Gastroesophageal sphincter (tissue), 4 donors: ENCODE data around the gene ETFA. TPM values are rescaled to one million over a fixed set of nuclear protein-coding genes. Genes with fewer than 3 reads are reported as not detected.

Experiments used
- ATAC-seq: fragments of 150-250 bp; one replicate; pipeline ENCODE4 v1.9.1; 2016; ENCODE audit warnings: mild to moderate bottlenecking, moderate library complexity
- H3K27ac ChIP-seq, 4 donors: fragments of 200-600 bp; sonication (generic) in 3 of 4; 1 replicate in 3 of 4; 2 replicates in 1 of 4; pipeline ENCODE4 v1.5.1; 2016 to 2019
- H3K27me3 ChIP-seq: fragments of 200-600 bp; sonication (generic); one replicate; pipeline ENCODE4 v1.5.1; 2019
- H3K36me3 ChIP-seq, 2 donors: fragments of 200-600 bp; sonication (generic); one replicate each; pipeline ENCODE4 v1.5.1; 2019; ENCODE audit warnings: control low read depth in 1 of 2
- H3K4me1 ChIP-seq, 3 donors: fragments of 200-600 bp; sonication (generic); 1 replicate in 2 of 3; 2 replicates in 1 of 3; pipeline ENCODE4 v1.5.1; 2016 to 2019; ENCODE audit warnings: control low read depth in 2 of 3
- H3K4me3 ChIP-seq, 2 donors: fragments of 200-600 bp; sonication (generic); one replicate each; pipeline ENCODE4 v1.5.1; 2019; ENCODE audit warnings: mild to moderate bottlenecking in 1 of 2, moderate library complexity in 1 of 2
- H3K9me3 ChIP-seq, 3 donors: fragments of 200-600 bp; sonication (generic); one replicate each; pipeline ENCODE4 v1.5.1; 2017 to 2019; ENCODE audit warnings: control low read depth in 2 of 3
- CTCF ChIP-seq, 4 experiments: fragments of 200-600 bp in 2 of 4; fragments of 450-650 bp in 2 of 4; sonication (generic) in 1 of 4; IDR thresholded peaks; one replicate each; pipeline ENCODE4 v1.5.1; 2017 to 2019; ENCODE audit warnings: antibody characterized with exemption in 4 of 4, mild to moderate bottlenecking in 2 of 4, moderate library complexity in 2 of 4
- EP300 ChIP-seq: sonication (generic); formaldehyde crosslinking; IDR thresholded peaks from one replicate; pipeline ENCODE4 v1.6.1; 2017; ENCODE audit warnings: antibody characterized with exemption, mild to moderate bottlenecking
- POLR2A ChIP-seq, 2 donors: fragments of 450-650 bp; IDR thresholded peaks; one replicate each; pipeline ENCODE4 v1.6.1; 2017; ENCODE audit warnings: antibody characterized with exemption in 2 of 2, mild to moderate bottlenecking in 2 of 2, moderate library complexity in 1 of 2
- POLR2AphosphoS5 ChIP-seq: sonication (generic); formaldehyde crosslinking; IDR thresholded peaks from one replicate; pipeline ENCODE4 v1.6.1; 2017; ENCODE audit warnings: antibody characterized with exemption
- WGBS, 2 donors: methylation state at CpG; one replicate each; pipeline ENCODE4 v1.1.5; 2018; ENCODE audit warnings: low coverage in 1 of 2; 5-methylcytosine and 5-hydroxymethylcytosine counted together
- total RNA-seq, 4 donors: library from RNA; depleted of rRNA; stranded (reverse); fragments of >200 nt; gene quantifications; one replicate each; pipeline ENCODE4 v1.1.0, GENCODE V29; 2016

ETFA gene
- total RNA-seq, 4 donors from 2014 or later: 113 to 168 (median 137) TPM

- TF ChIP-seq POLR2A (IDR thresholded peaks at IDR 0.05) (no peak), POLR2AphosphoS5 (no peak), CTCF (IDR thresholded peaks at IDR 0.05) (no peak), EP300 (no peak)
- no peak overlapping the region for H3K4me3 ChIP-seq
- peak; percentile 60 for ATAC-seq
- peaks cover 3% of the 10 kb centered on the region for H3K27me3 ChIP-seq
- no peaks in the 10 kb centered on the region for H3K9me3 ChIP-seq
- no peaks in the 10 kb centered on the region for H3K36me3 ChIP-seq
- peak overlapping the region in 3 of 4 donors; percentile 27 to 77 (median 68) for H3K27ac ChIP-seq
- peaks cover 0 to 9% (median 8%) of the 10 kb centered on the region in 3 donors for H3K4me1 ChIP-seq
- 22 to 81% methylated on average over 4 to 7 of the region's 16 CpGs for WGBS, 2 donors
Measured at GRCh38 chr15:76169911-76170800, 141.1 kb downstream of the ETFA start.

DNA sequence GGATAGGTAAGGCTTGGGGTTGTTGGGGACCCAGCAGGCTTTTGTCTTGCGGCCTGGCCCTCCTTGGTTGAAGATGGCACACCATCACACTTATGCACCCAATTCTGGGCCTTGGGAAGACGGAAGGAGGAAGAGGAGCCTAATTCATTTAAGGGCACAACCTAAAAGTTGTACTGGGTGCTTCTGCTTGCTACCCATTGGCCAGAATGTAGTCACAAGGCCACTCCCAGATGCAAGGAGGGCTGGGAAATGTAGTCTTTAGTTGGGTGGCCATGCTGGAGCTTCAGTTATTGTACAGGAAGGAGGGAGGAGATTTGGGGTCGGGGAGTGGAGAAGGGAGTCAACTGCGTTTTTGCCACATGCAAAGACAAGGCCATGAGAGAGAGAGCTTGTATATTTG lies 142.3 kb downstream of the ETFA start:
- H3K36me3 ChIP-seq: no peaks in the 10 kb centered on the region
- H3K4me1 ChIP-seq: peaks cover 0 to 9% (median 8%) of the 10 kb centered on the region in 3 donors
- peak overlapping the region in 1 of 4 donors; percentile 77 for H3K27ac ChIP-seq
- H3K27me3 ChIP-seq: no peaks in the 10 kb centered on the region
- no peaks in the 10 kb centered on the region for H3K9me3 ChIP-seq
- WGBS, 2 donors: 54 to 67% methylated on average over 2 to 3 of the region's 4 CpGs
- no peak for ATAC-seq
- no peak overlapping the region for H3K4me3 ChIP-seq
- TF ChIP-seq POLR2A (IDR thresholded peaks at IDR 0.05) (no peak), EP300 (no peak), POLR2AphosphoS5 (no peak), CTCF (IDR thresholded peaks at IDR 0.05) (no peak)

DNA sequence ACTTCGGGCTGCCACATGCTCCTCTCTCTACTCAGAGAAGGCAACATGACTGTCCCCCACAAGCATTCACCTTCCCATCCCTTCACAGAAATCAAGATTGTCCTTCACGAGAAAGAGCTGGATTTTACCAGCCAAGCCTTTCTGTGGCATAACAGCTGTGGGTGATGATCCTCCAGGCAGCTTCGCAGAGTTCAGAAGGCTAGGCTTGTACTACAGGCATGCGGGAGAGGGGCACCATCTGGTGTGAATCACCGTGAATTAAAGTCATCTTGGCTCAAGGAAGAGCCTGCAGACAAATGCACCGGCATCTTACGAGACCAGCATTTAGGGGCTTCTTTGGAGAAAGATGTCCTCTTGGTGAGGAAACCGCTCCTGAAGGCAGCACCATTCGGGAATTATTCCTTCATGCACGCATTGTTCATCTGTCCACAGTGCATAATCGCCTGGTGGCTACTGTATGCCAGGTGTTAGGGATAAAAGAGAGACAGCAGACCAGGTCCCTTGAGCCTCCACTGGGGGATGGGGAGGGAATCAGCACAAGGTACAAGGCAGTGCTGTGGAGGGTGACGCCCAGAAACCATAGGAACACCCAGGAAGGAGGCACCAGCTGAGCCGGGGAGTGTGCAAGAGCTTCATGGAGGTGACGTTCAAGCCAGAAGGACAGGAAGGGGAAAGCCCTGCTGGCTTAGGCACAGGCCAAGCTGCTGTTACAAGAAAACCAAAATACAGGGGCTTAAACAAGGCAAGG lies 142.9 kb downstream of the ETFA start:
- WGBS, 2 donors: 82 to 85% methylated on average over 5 to 9 of the region's 14 CpGs

GRCh38 chr15:76165951-76166350 lies 145.3 kb downstream of the ETFA start:
- H3K36me3 ChIP-seq: no peaks in the 10 kb centered on the region
- no peaks in the 10 kb centered on the region for H3K9me3 ChIP-seq
- peaks cover 0 to 19% (median 17%) of the 10 kb centered on the region in 3 donors for H3K4me1 ChIP-seq
- ATAC-seq: no peak
- no peak overlapping the region for H3K27ac ChIP-seq
- no peaks in the 10 kb centered on the region for H3K27me3 ChIP-seq
- H3K4me3 ChIP-seq: no peak overlapping the region
- TF ChIP-seq POLR2AphosphoS5 (no peak), POLR2A (IDR thresholded peaks at IDR 0.05) (no peak)
- no CpG with 5 or more reads among the region's 15 CpGs for WGBS, 2 donors

More for the DNA sequence above, 142.9 kb downstream of the ETFA start:
- Histone ChIP-seq H3K9me3 (no peaks in the 10 kb centered on the region), H3K27me3 (no peaks in the 10 kb centered on the region), H3K4me3 (no peak overlapping the region), H3K27ac (no peak overlapping the region), H3K4me1 (peaks cover 0 to 10% (median 9%) of the 10 kb centered on the region in 3 donors), H3K36me3 (no peaks in the 10 kb centered on the region)
- ATAC-seq: no peak
- no peak for TF ChIP-seq POLR2A (IDR thresholded peaks at IDR 0.05)
- no peak for TF ChIP-seq CTCF (IDR thresholded peaks at IDR 0.05)
- no peak for TF ChIP-seq POLR2AphosphoS5
- no peak for TF ChIP-seq EP300

Other genes with a start within 250 kb of the ETFA start
- gene ISL2, start 25.3 kb upstream of the ETFA start, total RNA-seq: 1 to 10 TPM; 2.6 to 6.3 (median 3.8) TPM